ENCODE measurements around the gene NR1I3.
"Not testable (repeated sequence)": the region's sequence is repeated elsewhere in the genome, so short reads cannot be mapped to it uniquely, and the experiment has no call there.

Gene NR1I3, protein sequence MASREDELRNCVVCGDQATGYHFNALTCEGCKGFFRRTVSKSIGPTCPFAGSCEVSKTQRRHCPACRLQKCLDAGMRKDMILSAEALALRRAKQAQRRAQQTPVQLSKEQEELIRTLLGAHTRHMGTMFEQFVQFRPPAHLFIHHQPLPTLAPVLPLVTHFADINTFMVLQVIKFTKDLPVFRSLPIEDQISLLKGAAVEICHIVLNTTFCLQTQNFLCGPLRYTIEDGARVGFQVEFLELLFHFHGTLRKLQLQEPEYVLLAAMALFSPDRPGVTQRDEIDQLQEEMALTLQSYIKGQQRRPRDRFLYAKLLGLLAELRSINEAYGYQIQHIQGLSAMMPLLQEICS

GRCh38 chr1:161238039-161238473 lies at the start of gene NR1I3:
Gene NR1I3 (minus strand): TSS chr1:161238203. CDS start chr1:161236565, 1,638 bp downstream.
- DNase-seq, result no peak

- no peak for DNase-seq
Measured at GRCh38 chr1:161287482-161288054, 49.6 kb upstream of the NR1I3 start.

DNA sequence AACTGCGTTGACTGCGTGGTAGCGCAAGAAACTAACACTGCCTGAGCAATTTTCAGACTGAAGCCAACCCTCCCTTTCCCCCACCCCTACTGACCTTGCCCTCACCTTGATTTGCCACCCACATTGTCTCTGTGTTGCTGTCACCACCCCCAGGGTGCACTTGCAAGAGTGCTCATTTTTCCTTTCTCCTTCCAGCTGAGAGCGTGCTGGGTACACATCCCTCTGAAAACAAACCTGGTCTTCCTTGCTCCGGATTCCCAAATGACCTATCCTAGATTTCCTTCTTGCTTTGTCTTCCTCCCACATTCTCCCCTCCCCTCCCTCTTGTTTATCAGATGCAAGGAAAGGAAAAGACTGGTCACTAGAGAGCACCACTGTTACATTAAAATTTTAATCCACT lies 47.5 kb upstream of the NR1I3 start:
- DNase-seq, result no peak

- DNase-seq, result no peak
Measured at GRCh38 chr1:161285113-161285512, 47.1 kb upstream of the NR1I3 start.

DNA sequence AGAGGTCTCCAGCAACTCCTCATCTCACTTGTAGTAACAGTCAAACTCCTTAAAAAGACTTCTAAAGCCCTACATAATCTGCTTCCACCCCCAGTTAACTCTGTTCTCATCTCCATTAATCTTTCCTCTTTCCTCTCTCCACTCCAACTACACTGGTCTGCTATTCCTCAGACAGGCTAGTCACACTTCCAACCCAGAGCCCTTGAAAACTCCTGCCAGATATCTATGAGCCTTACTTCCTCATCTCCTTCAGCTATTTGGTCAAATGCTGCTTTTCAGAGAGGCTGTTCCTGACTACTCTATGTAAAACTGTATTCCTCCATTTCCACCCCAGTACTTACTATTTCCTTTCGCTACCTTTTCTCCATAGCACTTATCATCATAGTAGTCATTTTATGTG lies 45.0 kb upstream of the NR1I3 start:
- no peak for DNase-seq

GRCh38 chr1:161274874-161275273 lies 36.9 kb upstream of the NR1I3 start:
- no peak for DNase-seq

GRCh38 chr1:161273402-161273801 lies 35.4 kb upstream of the NR1I3 start:
- no peak for DNase-seq

DNA sequence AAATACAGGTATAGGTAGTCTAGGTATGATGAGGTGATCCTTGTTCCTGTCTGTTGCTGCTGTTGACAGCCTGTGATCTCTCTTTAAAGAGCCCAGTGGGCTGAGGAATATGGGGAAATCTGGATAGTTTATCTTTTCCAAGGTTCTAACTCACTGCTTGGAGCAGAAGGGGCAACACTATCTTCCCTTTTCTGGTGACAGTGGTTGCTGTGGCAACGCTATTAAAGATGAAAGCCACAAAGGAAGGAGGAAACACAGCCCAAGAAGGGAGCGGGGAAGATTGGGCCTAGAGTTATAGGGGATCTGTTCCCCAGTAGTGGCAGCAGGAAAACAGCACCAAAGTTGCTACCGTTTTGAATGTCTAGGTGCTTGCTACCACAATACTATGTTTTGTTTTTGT lies 29.3 kb upstream of the NR1I3 start:
- DNase-seq, result no peak

DNA sequence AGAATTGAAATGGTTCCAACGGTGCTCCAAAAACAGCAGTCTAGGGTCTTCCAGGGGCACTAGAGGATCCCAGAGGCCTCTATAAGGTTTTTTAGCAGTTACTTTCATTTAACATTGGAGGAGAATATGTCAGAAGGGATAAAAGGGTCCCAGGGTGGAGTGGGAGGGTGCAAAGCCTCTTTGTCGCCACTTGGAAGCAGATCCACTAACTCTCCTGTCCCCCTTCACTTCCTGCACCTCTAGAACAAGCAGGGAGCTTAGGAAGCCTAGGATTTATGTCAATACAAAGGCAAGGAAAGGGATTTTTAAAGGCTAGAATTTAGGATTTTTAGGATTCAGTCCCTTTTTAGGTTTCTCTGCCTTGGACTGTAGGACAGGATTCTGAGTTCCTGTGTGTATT lies 28.8 kb upstream of the NR1I3 start:
- DNase-seq, result no peak

DNA sequence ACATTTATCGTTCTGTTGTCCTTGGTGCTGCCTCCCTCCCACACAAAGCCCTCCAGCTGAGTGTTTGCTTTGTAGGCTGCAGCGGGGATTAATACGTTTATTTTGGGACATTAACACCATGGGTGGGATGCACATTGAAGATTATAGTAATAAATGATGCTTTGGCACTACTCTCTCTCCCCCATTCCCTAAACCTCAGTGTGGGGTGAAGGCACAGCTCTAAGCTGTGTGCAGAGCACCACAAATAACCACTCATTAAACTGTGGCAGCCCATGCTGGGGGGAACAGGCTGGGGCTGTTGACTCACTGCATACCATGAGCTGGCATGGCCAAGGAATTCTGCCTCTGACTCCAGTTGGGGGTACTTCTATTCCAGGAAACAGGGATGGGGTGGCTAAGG lies 28.2 kb upstream of the NR1I3 start:
- no peak for DNase-seq

DNA sequence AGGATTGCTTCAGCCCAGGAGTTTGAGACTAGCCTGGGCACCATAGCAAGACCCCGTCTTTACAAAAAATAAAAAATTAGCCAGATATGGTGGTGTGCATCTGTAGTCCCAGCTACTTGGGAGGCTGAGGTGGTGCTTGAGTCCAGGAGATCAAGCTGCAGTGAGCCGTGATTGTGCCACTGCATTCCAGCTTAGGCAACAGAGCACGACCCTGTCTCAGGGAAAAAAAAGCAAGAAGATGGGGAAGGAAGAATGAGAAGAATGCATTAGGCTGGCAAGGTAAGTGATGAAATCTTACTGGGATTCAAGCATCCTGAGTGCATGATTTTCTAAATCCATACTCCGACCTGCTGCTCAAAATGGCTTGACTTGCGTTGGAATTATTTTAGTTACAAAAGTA lies 27.3 kb upstream of the NR1I3 start:
- no peak for DNase-seq

DNA sequence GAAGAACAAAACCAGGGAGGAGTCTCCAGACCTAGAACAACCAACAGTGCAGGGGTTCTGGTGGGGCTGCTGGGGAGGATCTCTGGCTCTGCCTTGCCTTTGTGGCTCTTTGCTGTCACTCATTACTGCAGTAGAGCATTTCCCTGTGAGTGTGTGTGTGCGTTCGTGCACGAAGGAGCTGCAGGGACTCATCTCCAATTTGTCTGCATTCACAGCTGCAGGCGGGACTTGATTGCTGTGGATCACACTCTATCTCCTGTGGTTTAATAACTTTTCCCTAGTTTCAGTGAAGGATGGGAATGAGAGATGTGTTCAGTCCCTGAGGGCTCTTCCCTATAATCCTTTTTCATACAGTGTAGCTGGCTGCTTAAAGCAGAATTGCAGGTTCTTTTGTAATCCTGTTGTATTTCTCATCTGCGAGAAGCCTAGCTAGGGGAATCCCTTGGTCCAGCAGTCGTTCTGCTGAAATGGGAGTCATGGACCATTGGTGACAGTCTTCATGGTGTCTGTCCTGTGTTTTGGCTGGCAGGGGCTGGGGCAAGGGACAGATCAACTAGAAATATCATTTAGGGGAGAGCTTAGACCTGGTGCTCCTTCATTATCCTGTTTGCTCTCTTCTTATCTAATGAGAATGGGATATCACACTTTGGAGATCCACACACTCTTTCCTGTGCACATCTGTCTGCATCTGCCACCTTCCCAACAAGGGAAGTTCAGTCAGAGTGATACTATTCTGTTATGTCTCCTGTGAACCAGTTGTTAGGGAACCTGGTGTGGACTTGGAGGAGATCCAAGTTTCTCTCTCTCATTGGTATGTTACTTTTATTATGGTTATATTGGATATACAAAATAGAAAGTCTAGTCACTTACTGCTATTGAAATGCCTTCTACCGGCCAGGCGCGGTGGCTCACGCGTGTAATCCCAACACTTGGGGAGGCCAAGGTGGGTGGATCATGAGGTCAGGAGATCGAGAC lies 23.5 kb upstream of the NR1I3 start:
- no peak for DNase-seq

- DNase-seq, result no peak
Measured at GRCh38 chr1:161260376-161261260, 22.6 kb upstream of the NR1I3 start.

DNA sequence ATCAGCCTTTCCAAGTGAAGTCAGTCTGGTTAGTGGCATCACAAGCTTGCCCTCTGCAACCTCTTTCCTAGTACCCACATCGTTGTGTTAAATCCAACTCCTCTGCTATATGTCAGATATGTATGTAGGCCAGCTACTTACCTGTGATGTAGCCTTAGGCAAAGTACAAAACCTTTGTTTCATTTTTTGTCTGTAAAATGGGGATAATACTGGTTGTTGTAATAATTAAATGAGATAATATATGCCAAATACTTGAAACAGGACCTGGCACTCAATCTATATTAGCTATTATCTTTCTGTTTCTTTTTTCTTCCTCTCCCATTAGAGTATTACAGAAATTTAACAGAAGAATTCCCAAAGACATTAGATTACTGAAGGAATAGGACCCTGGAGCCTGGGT lies 21.8 kb upstream of the NR1I3 start:
- no peak for DNase-seq

DNA sequence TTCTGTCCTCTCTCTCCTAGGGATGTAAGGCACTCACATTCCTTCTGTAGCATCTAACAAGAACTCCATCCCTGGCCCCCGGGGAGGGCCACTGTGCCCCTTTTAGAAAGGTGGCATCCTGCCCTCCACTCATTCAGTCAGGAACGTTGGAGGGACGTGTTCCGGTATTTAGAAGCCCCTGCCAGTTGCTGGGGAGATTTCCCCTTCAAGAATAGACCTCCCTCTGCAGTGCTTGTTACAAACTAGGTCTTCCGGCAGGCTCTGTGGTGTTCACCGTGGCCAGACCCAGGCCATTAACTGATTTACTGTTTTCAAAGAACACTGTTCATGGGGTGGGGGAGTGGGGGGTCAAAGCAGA lies 21.3 kb upstream of the NR1I3 start:
- no peak for DNase-seq

- peak; percentile 36 for DNase-seq
Measured at GRCh38 chr1:161258439-161259344, 20.7 kb upstream of the NR1I3 start, which contains the start of gene PCP4L1. Gene PCP4L1 (plus strand): TSS chr1:161258745. CDS start chr1:161258975, 230 bp downstream.

DNA sequence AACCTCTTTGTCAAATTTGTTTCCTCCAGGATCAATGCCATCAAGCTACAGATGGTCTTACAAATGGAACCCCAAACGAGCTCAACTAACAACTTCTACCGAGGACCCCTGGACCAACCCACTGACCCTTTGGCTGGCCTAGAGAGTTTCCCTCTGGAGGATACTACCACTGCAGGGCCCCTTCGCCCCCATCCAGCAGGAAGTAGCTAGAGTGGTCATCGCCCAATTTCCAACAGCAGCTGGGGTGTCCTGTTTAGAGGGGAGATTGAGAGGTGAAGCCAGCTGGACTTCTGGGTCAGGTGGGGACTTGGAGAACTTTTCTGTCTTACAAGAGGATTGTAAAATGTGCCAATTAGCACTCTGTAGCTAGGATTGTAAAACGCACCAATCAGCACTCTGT lies 19.1 kb upstream of the NR1I3 start:
- not testable (repeated sequence) for DNase-seq

GRCh38 chr1:161255955-161256520 lies 18.0 kb upstream of the NR1I3 start:
- DNase-seq, result not testable (repeated sequence)

- not testable (repeated sequence) for DNase-seq
Measured at GRCh38 chr1:161255302-161255701, 17.3 kb upstream of the NR1I3 start.

- DNase-seq, result no peak
Measured at GRCh38 chr1:161251579-161251978, 13.6 kb upstream of the NR1I3 start.

DNA sequence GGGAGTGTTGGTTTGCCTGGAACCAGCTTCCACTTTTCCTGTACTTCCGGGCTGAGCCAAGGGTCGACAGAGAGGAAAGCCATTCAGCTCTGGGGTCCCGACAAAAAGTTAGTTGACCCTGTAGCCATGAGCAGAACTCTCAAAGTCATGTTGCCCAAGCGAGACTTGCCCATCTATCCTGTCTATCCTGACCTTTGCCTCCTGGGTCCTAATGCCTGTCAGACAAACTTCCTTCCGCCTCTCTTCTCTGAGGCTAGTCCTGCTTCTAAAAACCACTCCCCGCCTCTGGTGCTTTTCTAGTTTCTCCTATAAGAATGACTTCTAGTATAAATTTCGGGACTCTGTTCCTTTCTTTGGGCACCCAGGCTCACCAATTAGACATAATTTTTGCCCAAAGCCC lies 12.8 kb upstream of the NR1I3 start:
- DNase-seq, result no peak
